ENCODE results near the gene ADAMTS3. TPM values are rescaled to one million over a fixed set of nuclear protein-coding genes. Genes with fewer than 3 reads are reported as not detected.
A peak's percentile ranks its signal among the peaks of the same experiment; 100 is the strongest.

ADAMTS3 gene
- total RNA-seq, 2 donors from 2014 or later = 1.2 to 2.8 TPM

GRCh38 chr4:72340803-72341431, 228.1 kb downstream of the ADAMTS3 start:
- Histone ChIP-seq H3K9me3 (no peaks in the 10 kb centered on the region), H3K4me1 (no peaks in the 10 kb centered on the region), H3K27me3 (no peaks in the 10 kb centered on the region), H3K4me3 (no peak overlapping the region), H3K27ac (no peak overlapping the region), H3K36me3 (no peaks in the 10 kb centered on the region)
- DNase-seq (ENCODE audit: low spot score) = no peak
- no peak for TF ChIP-seq CTCF (IDR thresholded peaks at IDR 0.05)

GRCh38 chr4:72338060-72338459, 231.0 kb downstream of the ADAMTS3 start:
- Histone ChIP-seq H3K4me1 (no peaks in the 10 kb centered on the region), H3K36me3 (no peaks in the 10 kb centered on the region), H3K4me3 (no peak overlapping the region), H3K9me3 (no peaks in the 10 kb centered on the region), H3K27ac (no peak overlapping the region), H3K27me3 (no peaks in the 10 kb centered on the region)
- no peak for TF ChIP-seq CTCF (IDR thresholded peaks at IDR 0.05)
- DNase-seq (ENCODE audit: low spot score) = no peak

- no peaks in the 10 kb centered on the region for H3K4me1 ChIP-seq
- TF ChIP-seq CTCF (IDR thresholded peaks at IDR 0.05) = no peak
- no peak for DNase-seq (ENCODE audit: low spot score)
- H3K27ac ChIP-seq = no peak overlapping the region
- no peaks in the 10 kb centered on the region for H3K9me3 ChIP-seq
- H3K4me3 ChIP-seq = no peak overlapping the region
- no peaks in the 10 kb centered on the region for H3K36me3 ChIP-seq
- H3K27me3 ChIP-seq = no peaks in the 10 kb centered on the region
Observed at GRCh38 chr4:72330381-72330780, 238.6 kb downstream of the ADAMTS3 start.

- Histone ChIP-seq H3K27me3 (no peaks in the 10 kb centered on the region), H3K4me1 (no peaks in the 10 kb centered on the region), H3K9me3 (no peaks in the 10 kb centered on the region), H3K36me3 (no peaks in the 10 kb centered on the region), H3K4me3 (no peak overlapping the region), H3K27ac (no peak overlapping the region)
- peak; percentile 38 to 72 for TF ChIP-seq CTCF (IDR thresholded peaks at IDR 0.05)
- DNase-seq (ENCODE audit: low spot score) = no peak
Observed at GRCh38 chr4:72326692-72327632, 242.1 kb downstream of the ADAMTS3 start.

- no peak overlapping the region for H3K4me3 ChIP-seq
- H3K27ac ChIP-seq = no peak overlapping the region
- H3K9me3 ChIP-seq = no peaks in the 10 kb centered on the region
- no peaks in the 10 kb centered on the region for H3K4me1 ChIP-seq
- no peaks in the 10 kb centered on the region for H3K36me3 ChIP-seq
- H3K27me3 ChIP-seq = no peaks in the 10 kb centered on the region
- no peak for TF ChIP-seq CTCF (IDR thresholded peaks at IDR 0.05)
- no peak for DNase-seq (ENCODE audit: low spot score)
Observed at GRCh38 chr4:72325215-72325614, 243.8 kb downstream of the ADAMTS3 start.

Data from right atrium auricular region (tissue), 2 donors.